Neural cell (in vitro differentiated cells): ENCODE data around the gene PRDM11. TPM values are rescaled to one million over a fixed set of nuclear protein-coding genes. Genes with fewer than 3 reads are reported as not detected.

ENCODE experiments used
- H2AFZ ChIP-seq: fragments of 200-600, 300-800 bp; sonication (generic), shearing (Covaris generic); 2 replicates; pipeline ENCODE4 v1.6.0; 2014; ENCODE audit warnings: low read depth, mild to moderate bottlenecking, antibody characterized with exemption, low read length, moderate library complexity
- H3F3A ChIP-seq: fragments of 200-600 bp; shearing (Covaris generic); 2 replicates; pipeline ENCODE4 v1.6.1; 2016; ENCODE audit warnings: mild to moderate bottlenecking, moderate library complexity, mixed read lengths, antibody characterized with exemption, low read length; ENCODE audit not compliant: insufficient read depth, poor library complexity, severe bottlenecking
- H3K27ac ChIP-seq: fragments of 200-600, 300-800 bp; sonication (generic), shearing (Covaris generic); 2 replicates; pipeline ENCODE4 v1.5.1; 2014; ENCODE audit warnings: mild to moderate bottlenecking, low read length, moderate library complexity
- H3K27me3 ChIP-seq: fragments of 300-800, 200-600 bp; sonication (generic), shearing (Covaris generic); 2 replicates; pipeline ENCODE4 v1.6.0; 2014; ENCODE audit warnings: mild to moderate bottlenecking, low read depth, low read length, moderate library complexity; ENCODE audit not compliant: insufficient read depth
- H3K36me3 ChIP-seq: fragments of 300-800, 200-600 bp; sonication (generic), shearing (Covaris generic); 2 replicates; pipeline ENCODE4 v1.5.1; 2014; ENCODE audit warnings: mild to moderate bottlenecking, antibody characterized with exemption, low read length, moderate library complexity; ENCODE audit not compliant: insufficient read depth
- H3K4me2 ChIP-seq: fragments of 300-800, 200-600 bp; sonication (generic), shearing (Covaris generic); 2 replicates; pipeline ENCODE4 v1.6.0; 2014; ENCODE audit warnings: mild to moderate bottlenecking, low read length
- H3K4me3 ChIP-seq: fragments of 300-800, 200-600 bp; sonication (generic), shearing (Covaris generic); 2 replicates; pipeline ENCODE4 v1.5.1; 2014; ENCODE audit warnings: mild to moderate bottlenecking, low read length, moderate library complexity
- H3K79me2 ChIP-seq: fragments of 200-600 bp; shearing (Covaris generic); replicated peaks from 2 replicates; pipeline ENCODE4 v1.6.0; 2014; ENCODE audit warnings: mild to moderate bottlenecking, low read length, moderate library complexity; ENCODE audit not compliant: insufficient read depth
- H3K9ac ChIP-seq: fragments of 300-800, 200-600 bp; sonication (generic), shearing (Covaris generic); 2 replicates; pipeline ENCODE4 v1.6.1; 2016; ENCODE audit warnings: mild to moderate bottlenecking, low read length, mixed read lengths
- H3K9me2 ChIP-seq: fragments of 200-600 bp; shearing (Covaris generic); 2 replicates; pipeline ENCODE4 v1.6.1; 2016; ENCODE audit warnings: mild to moderate bottlenecking, low read length, mixed read lengths; ENCODE audit not compliant: insufficient read depth
- H3K9me3 ChIP-seq: fragments of 200-600, 300-800 bp; sonication (generic), shearing (Covaris generic); 2 replicates; pipeline ENCODE4 v1.6.1; 2016; ENCODE audit warnings: mild to moderate bottlenecking, mixed run types, low read length, moderate library complexity, mixed read lengths
- H4K20me1 ChIP-seq: fragments of 200-600 bp; shearing (Covaris generic); 2 replicates; pipeline ENCODE4 v1.6.1; 2016; ENCODE audit warnings: mild to moderate bottlenecking, mixed run types; ENCODE audit not compliant: insufficient read depth
- EZH2 ChIP-seq: fragments of 200-600, 300-800 bp; shearing (Covaris generic), sonication (generic); IDR thresholded peaks from 2 replicates; pipeline ENCODE4 v1.6.1; 2014; ENCODE audit warnings: antibody characterized with exemption, low read length, borderline replicate concordance, mild to moderate bottlenecking; ENCODE audit not compliant: insufficient read depth, poor library complexity, severe bottlenecking
- polyA plus RNA-seq: library from polyadenylated mRNA; depleted of rRNA; stranded (reverse); fragments of >200 nt; gene quantifications from 2 replicates; pipeline ENCODE4 v1.2.3, GENCODE V29; 2014

Gene PRDM11
- polyA plus RNA-seq, 1 donor from 2014 or later: 2.0 TPM

- Histone ChIP-seq H3K9ac (peak overlapping the region; percentile 0), H3K4me3 (peak overlapping the region; percentile 12), H3K27me3 (no peaks in the 10 kb centered on the region), H3K36me3 (no peaks in the 10 kb centered on the region), H2AFZ (no peak overlapping the region), H3K27ac (no peak overlapping the region), H3K4me2 (no peak overlapping the region), H3K9me2 (no peaks in the 10 kb centered on the region), H3F3A (no peaks in the 10 kb centered on the region), H4K20me1 (no peaks in the 10 kb centered on the region), H3K79me2 (peaks cover 10% of the 10 kb centered on the region), H3K9me3 (no peaks in the 10 kb centered on the region)
- TF ChIP-seq EZH2: no peak
These were observed 135.6 kb downstream of the PRDM11 start for GRCh38 chr11:45282081-45282480.

Other genes starting within 250 kb of the PRDM11 start
- gene TP53I11, start 195.8 kb upstream of the PRDM11 start, polyA plus RNA-seq: 30.0 and 31.4 TPM in 2 replicates
- gene SYT13, start 139.7 kb downstream of the PRDM11 start, polyA plus RNA-seq: 60.8 and 65.4 TPM in 2 replicates